Putamen (tissue), 1 donor: Measurements from ENCODE around the gene LHB.

Source experiments
- DNase-seq: peaks from one replicate; pipeline ENCODE4 v3.0.0-alpha.2; 2016; ENCODE audit warnings: low spot score

Gene LHB

GRCh38 chr19:49010453-49010852 lies 6.4 kb downstream of the LHB start:
- no peak for DNase-seq

DNA sequence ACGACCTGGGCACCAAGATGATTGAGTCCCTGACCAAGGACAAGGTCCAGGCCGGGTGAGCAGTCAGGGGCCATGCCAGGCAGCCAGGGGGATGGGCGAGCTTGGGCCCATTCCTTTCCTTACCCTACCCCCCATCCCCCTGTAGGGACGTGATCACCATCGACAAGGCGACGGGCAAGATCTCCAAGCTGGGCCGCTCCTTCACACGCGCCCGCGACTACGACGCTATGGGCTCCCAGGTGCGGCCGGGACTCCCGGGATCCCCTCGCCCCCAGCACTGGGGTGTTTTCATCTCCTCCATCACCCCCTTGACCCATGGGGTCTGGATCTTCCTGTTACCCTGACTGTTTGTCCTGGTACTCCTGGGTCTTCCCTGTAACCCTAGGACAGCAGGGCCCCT lies 7.1 kb downstream of the LHB start:
- no peak for DNase-seq

GRCh38 chr19:49006905-49007304 lies 10.0 kb downstream of the LHB start:
- no peak for DNase-seq

- no peak for DNase-seq
Measured at GRCh38 chr19:49004964-49005614, 11.8 kb downstream of the LHB start.

DNA sequence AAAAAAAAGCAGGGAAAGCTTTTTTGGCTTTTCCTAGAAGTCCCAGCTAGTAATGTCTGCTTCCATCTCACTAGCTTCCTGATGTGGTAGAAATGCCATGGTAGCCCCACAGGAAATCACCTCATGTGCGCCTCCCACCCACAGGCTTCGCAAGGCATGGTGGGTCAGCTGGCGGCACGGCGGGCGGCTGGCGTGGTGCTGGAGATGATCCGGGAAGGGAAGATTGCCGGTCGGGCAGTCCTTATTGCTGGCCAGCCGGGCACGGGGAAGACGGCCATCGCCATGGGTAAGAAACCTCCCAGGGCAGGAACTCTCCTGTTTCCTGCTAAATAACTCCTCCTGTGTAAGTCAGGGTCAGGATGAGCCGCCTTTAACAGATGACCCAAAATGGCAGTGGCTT lies 12.8 kb downstream of the LHB start:
- DNase-seq: no peak

DNA sequence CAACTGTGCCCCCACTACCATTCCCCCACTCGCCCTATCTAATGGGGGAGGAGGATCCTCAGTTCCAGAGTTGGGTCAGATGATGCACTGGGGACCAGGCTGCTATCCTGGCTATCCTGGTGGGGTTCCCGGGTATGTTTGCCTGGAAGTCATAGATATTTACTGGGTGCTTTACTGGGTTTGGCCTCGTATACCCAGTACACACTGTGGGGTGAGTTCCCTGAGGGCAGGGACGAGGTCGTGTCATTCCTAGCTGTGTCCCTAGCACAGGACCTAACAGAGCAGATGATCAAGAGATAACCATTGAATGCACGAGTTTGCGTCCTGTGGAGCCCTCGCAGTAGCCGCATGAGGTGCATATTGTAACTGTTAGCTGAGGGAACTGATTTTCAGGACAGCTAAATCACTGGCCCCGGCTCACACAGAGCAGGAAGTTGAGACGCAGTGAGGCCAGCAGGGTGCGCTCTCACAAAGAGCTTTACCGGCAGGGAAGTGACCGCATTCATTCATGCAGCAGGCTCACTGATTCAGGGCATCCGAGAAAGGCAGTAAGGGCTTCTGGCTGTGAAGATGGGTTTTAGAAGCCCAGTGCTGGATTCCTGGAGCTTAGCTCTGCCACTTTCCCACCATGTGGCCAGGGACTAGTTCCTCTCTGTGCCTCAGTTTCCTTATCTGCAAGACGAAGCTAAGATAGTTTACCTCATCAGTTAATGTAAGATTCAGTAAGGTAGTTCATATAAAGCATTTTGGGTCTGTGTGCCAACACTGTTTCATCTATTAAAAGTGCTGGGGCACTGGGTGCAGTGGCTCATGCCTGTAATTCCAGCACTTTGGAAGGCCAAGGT lies 17.2 kb downstream of the LHB start:
- no peak for DNase-seq

DNA sequence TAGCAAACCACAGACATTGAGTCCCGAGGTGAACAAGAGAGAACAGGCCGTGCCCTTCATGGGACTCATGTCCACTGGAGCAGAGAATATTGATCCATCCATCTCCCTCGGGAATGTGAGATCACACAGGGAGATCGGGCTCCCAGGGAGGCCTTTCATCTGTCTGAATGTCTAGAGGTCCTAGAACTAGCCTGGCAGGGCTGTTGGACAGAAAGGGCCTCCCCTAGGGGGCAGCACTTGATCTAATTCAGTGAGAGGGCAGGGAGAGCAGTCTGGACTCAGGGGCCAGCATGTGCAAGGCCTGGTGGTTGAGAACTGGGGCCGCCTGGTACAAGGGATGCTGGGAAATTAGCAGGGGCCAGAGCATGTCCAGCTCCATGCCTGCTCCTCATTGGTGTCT lies 18.9 kb downstream of the LHB start:
- DNase-seq: no peak

- DNase-seq: no peak
Measured at GRCh38 chr19:48994035-48994386, 22.9 kb downstream of the LHB start.

GRCh38 chr19:48993175-48994034 lies 23.5 kb downstream of the LHB start, which contains the start of the genes GYS1 and RUVBL2:
TSS of gene GYS1 (minus strand) at chr19:48993309. CDS start at chr19:48993112, 197 bp downstream.
TSS of gene RUVBL2 (plus strand) at chr19:48993887. CDS start at chr19:48993912, 25 bp downstream.
- DNase-seq: peak; percentile 99

- no peak for DNase-seq
Measured at GRCh38 chr19:48992581-48993174, 24.2 kb downstream of the LHB start.

GRCh38 chr19:48991873-48992580 lies 24.9 kb downstream of the LHB start:
- DNase-seq: peak; percentile 25

DNA sequence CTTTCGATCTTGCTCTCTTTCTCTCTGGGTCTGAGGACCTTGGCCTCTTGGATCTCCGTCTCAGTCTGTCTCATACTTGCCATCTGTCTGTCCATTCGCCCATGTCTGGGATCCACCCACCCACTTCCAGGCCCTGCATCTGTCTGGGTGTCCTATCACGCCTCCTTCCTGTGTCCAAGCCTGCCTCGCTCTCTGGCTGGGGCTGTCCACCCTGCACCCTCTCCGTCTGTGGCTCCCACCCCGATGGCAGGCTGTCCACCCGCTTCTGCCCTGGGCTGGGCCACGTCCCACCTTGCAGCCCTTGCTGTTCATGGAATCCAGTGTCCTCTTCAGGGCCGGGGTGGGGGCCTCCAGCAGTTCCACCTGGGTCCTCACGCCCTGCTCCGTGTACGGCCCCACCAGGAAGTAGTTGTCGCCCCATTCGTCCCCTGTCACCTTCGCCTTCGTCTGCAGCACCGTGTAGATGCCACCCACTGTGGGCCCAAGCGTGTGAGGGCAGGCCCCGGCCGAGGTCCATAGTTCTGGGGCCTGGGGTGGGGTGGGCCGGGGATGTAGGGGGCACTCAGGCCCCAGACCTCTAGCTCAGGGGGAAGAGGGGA lies 25.8 kb downstream of the LHB start:
- no peak for DNase-seq

- no peak for DNase-seq
Measured at GRCh38 chr19:48990400-48990799, 26.5 kb downstream of the LHB start.

DNA sequence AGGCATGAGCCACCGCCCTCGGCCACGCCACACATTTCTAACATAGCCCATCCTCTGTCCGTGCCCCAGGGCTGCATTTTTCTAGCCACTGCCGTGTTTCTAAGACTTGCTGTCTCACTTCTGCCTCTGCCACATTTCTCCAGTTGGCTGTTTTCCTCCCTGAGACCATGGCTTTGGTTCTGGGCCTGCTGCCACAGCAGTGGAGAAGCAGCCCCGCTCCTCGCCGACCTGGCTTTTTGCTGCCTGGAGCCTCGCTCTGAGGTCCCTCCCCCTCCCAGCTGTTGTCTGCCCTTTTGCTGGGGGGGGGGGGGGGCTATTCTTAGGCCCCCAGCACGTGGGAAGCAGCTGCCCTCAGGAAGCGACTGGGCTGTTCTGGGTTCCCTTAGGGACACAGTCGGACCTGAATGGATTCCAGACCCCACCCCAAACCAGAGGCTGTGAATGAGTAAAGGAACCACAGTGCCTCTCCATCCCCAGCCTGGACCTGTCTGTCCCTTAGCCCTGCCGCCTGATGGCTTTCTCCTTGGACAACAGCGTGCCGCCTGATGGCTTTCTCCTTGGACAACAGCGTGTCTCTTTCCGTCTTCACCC lies 27.1 kb downstream of the LHB start:
- no peak for DNase-seq

GRCh38 chr19:48988860-48989259 lies 28.0 kb downstream of the LHB start:
- no peak for DNase-seq

GRCh38 chr19:48988286-48988685 lies 28.6 kb downstream of the LHB start:
- DNase-seq: no peak

- no peak for DNase-seq
Measured at GRCh38 chr19:48987323-48987722, 29.6 kb downstream of the LHB start.

DNA sequence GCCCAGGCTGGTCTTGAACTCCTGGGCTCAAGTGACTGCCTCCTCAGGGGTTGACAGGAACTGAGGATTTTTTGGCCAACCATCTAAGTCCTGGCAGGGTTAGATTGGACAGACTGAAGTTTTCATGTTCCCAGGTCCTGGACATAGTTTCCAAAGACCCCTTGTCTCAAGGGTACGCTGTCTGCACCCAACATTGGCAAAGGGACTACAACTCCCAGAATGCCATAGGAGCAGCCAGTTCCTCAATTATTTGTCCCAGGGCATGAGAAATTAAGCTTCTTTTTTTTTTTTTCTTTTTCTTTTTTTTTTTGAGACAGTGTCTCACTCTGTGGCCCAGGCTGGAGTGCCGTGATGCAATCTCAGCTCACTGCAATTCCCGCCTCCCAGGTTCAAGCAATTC lies 30.7 kb downstream of the LHB start:
- no peak for DNase-seq

- DNase-seq: no peak
Measured at GRCh38 chr19:48985711-48986110, 31.2 kb downstream of the LHB start.

GRCh38 chr19:48982280-48982679 lies 34.6 kb downstream of the LHB start:
- DNase-seq: no peak

DNA sequence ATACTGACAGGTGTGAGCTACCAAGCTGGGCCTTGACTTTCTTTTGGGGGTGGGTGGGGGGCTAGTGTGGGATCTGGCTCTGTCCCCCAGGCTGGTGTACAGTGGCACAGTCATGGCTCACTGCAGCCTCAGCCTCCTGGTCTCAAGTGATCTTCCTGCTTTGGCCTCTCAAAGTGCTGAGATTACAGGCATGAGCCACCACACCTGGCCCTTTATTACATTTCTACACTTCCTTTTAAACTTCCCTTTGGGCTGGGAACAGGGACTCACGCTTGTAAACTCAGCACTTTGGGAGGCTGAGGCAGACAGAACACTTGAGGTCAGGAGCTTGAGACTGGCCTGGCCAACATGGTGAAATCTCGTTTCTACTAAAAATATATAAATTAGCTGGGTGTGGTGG lies 39.8 kb downstream of the LHB start:
- no peak for DNase-seq
